Measurements from ENCODE around the gene PROM1.

GRCh38 chr4:15976456-15977447 lies 107.1 kb downstream of the PROM1 start:
- no peak for TF ChIP-seq EZH2 (IDR thresholded peaks at IDR 0.05; ENCODE audit: borderline replicate concordance, low read length)
- TF ChIP-seq CTCF (IDR thresholded peaks at IDR 0.05; ENCODE audit: low read length), result no peak

Data from OCI-LY1 (cell line).